GM12878 (cell line): ENCODE data around the gene GFRA1.

ENCODE experiments used
- STAT1 ChIP-seq: fragments of 450-650 bp; conservative IDR thresholded peaks from 2 replicates; pipeline ENCODE4 v1.6.1; 2014; ENCODE audit warnings: antibody characterized with exemption, mild to moderate bottlenecking
- TAF1 ChIP-seq: IDR thresholded peaks from 2 replicates; pipeline ENCODE4 v1.6.1; 2011; ENCODE audit warnings: mild to moderate bottlenecking, low read depth, low read length, borderline replicate concordance

GRCh38 chr10:116159197-116159596 is 113.8 kb downstream of the GFRA1 start:
- TF ChIP-seq STAT1 (no peak), TAF1 (no peak)
